CD4-positive, alpha-beta T cell treated with Interleukin-4 for 1 hour (primary cell): ENCODE data around the gene TAF4.
"Not testable (repeated sequence)": the region's sequence is repeated elsewhere in the genome, so short reads cannot be mapped to it uniquely, and the experiment has no call there.

Source experiments
- DNase-seq, 2 donors: peaks; one replicate each; pipeline ENCODE4 v3.0.0-alpha.2; 2020 to 2022

Gene TAF4

GRCh38 chr20:62080249-62080990, 14.7 kb upstream of the TAF4 start:
- DNase-seq = no peak

- DNase-seq = no peak
These were observed 13.5 kb upstream of the TAF4 start for GRCh38 chr20:62079166-62079565.

- no peak for DNase-seq
These were observed 7.6 kb upstream of the TAF4 start for GRCh38 chr20:62073323-62073722.

GRCh38 chr20:62071669-62072430, 6.2 kb upstream of the TAF4 start:
- not testable (repeated sequence) for DNase-seq

GRCh38 chr20:62069741-62070216, 4.1 kb upstream of the TAF4 start:
- DNase-seq = no peak

GRCh38 chr20:62068997-62069396, 3.3 kb upstream of the TAF4 start:
- no peak for DNase-seq

- DNase-seq = no peak
These were observed 2.0 kb upstream of the TAF4 start for GRCh38 chr20:62067547-62068260.

- peak; percentile 19 to 29 for DNase-seq
These were observed 1.3 kb upstream of the TAF4 start for GRCh38 chr20:62066983-62067433.

- DNase-seq = peak in 1 of 2 donors; percentile 25
These were observed 780 bp upstream of the TAF4 start for GRCh38 chr20:62066339-62066982.

GRCh38 chr20:62064770-62065673, 659 bp downstream of the TAF4 start:
- no peak for DNase-seq

- no peak for DNase-seq
These were observed 1.5 kb downstream of the TAF4 start for GRCh38 chr20:62063981-62064769.

- no peak for DNase-seq
These were observed 2.2 kb downstream of the TAF4 start for GRCh38 chr20:62063315-62063980.

GRCh38 chr20:62062661-62063314, 2.9 kb downstream of the TAF4 start:
- DNase-seq = no peak

GRCh38 chr20:62061851-62062423, 3.7 kb downstream of the TAF4 start:
- DNase-seq = no peak

GRCh38 chr20:62060631-62061541, 4.8 kb downstream of the TAF4 start:
- no peak for DNase-seq

- DNase-seq = no peak
These were observed 5.6 kb downstream of the TAF4 start for GRCh38 chr20:62059920-62060630.

GRCh38 chr20:62059401-62059800, 6.3 kb downstream of the TAF4 start:
- DNase-seq = no peak

GRCh38 chr20:62058941-62059340, 6.7 kb downstream of the TAF4 start:
- no peak for DNase-seq
